Peyer's patch (tissue), 4 donors: Measurements from ENCODE around the gene OR7G2. TPM values are rescaled to one million over a fixed set of nuclear protein-coding genes. Genes with fewer than 3 reads are reported as not detected.
"Not testable (repeated sequence)": the region's sequence is repeated elsewhere in the genome, so short reads cannot be mapped to it uniquely, and the experiment has no call there.

ENCODE experiments used
- DNase-seq, 3 donors: peaks; one replicate each; pipeline ENCODE4 v3.0.0-alpha.2; 2017 to 2019
- H3K27ac ChIP-seq, 4 donors: fragments of 200-600 bp; sonication (generic); one replicate each; pipeline ENCODE4 v1.5.1; 2016 to 2019
- H3K27me3 ChIP-seq, 2 donors: fragments of 200-600 bp; sonication (generic); one replicate each; pipeline ENCODE4 v1.5.1; 2019
- H3K36me3 ChIP-seq, 3 donors: fragments of 200-600 bp; sonication (generic); one replicate each; pipeline ENCODE4 v1.5.1; 2016 to 2019
- H3K4me1 ChIP-seq, 4 donors: fragments of 200-600 bp; sonication (generic); one replicate each; pipeline ENCODE4 v1.5.1; 2016 to 2019
- H3K4me3 ChIP-seq, 4 donors: fragments of 200-600 bp; sonication (generic); 1 replicate in 3 of 4; 2 replicates in 1 of 4; pipeline ENCODE4 v1.5.1; 2016 to 2019; ENCODE audit warnings: mild to moderate bottlenecking in 1 of 4
- H3K9me3 ChIP-seq, 4 donors: fragments of 200-600 bp; sonication (generic); one replicate each; pipeline ENCODE4 v1.5.1; 2016 to 2019; ENCODE audit warnings: mild to moderate bottlenecking in 1 of 4
- CTCF ChIP-seq, 6 experiments: fragments of 450-650 bp in 4 of 6; fragments of 200-600 bp in 2 of 6; sonication (generic) in 1 of 6; IDR thresholded peaks; one replicate each; pipeline ENCODE4 v1.5.1; 2017 to 2019; ENCODE audit warnings: antibody characterized with exemption in 6 of 6, mild to moderate bottlenecking in 3 of 6, moderate library complexity in 1 of 6
- POLR2A ChIP-seq, 2 donors: fragments of 450-650 bp; IDR thresholded peaks; one replicate each; pipeline ENCODE4 v1.5.1; 2017; ENCODE audit warnings: antibody characterized with exemption in 2 of 2, mild to moderate bottlenecking in 2 of 2, moderate library complexity in 2 of 2
- small RNA-seq, 2 donors: library from RNA; depleted of rRNA; stranded (forward); fragments of <200 nt; gene quantifications; one replicate each; pipeline ENCODE3, GENCODE V24; 2016
- total RNA-seq, 4 donors: library from RNA; depleted of rRNA; stranded (reverse); fragments of >200 nt; gene quantifications; one replicate each; pipeline ENCODE4 v1.1.0, GENCODE V29; 2016

OR7G2 gene
- total RNA-seq, 4 donors from 2014 or later, result not detected

- DNase-seq, result no peak
- no peaks in the 10 kb centered on the region for H3K4me1 ChIP-seq
- TF ChIP-seq CTCF (IDR thresholded peaks at IDR 0.05), result no peak
- no peak for TF ChIP-seq POLR2A (IDR thresholded peaks at IDR 0.05)
- no peaks in the 10 kb centered on the region for H3K36me3 ChIP-seq
- no peaks in the 10 kb centered on the region for H3K27me3 ChIP-seq
- no peaks in the 10 kb centered on the region for H3K9me3 ChIP-seq
- no peak overlapping the region for H3K4me3 ChIP-seq
- H3K27ac ChIP-seq, result no peak overlapping the region
Measured at GRCh38 chr19:9057505-9058258, 49.6 kb downstream of the OR7G2 start.

- not testable (repeated sequence) for H3K4me1 ChIP-seq, H3K9me3 ChIP-seq, H3K27ac ChIP-seq
Measured at GRCh38 chr19:9056131-9056530, 51.1 kb downstream of the OR7G2 start.

DNA sequence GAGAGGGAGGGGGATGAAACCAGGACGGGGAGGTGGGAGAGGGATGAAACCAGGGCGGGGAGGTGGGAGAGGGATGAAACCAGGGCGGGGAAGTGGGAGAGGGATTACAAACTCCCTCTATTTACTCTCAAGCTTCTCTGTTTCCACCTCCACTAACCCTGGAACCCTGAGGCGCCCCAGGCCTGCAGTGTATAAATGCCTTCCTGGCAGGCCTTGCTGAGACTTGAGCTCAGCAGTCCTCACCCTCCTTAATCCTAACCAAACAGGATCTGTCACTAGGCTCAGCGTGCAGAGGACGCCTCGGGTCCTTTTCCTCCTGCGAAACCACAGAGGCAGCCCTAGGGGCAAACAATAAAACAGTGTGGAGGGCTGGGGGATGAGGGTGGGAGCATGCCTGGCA lies 52.5 kb downstream of the OR7G2 start:
- TF ChIP-seq POLR2A (IDR thresholded peaks at IDR 0.05) (no peak), CTCF (IDR thresholded peaks at IDR 0.05) (no peak)
- H3K4me1 ChIP-seq, result no peaks in the 10 kb centered on the region
- no peak overlapping the region for H3K4me3 ChIP-seq
- no peaks in the 10 kb centered on the region for H3K36me3 ChIP-seq
- H3K27ac ChIP-seq, result no peak overlapping the region
- H3K27me3 ChIP-seq, result no peaks in the 10 kb centered on the region
- H3K9me3 ChIP-seq, result no peaks in the 10 kb centered on the region
- no peak for DNase-seq

More at GRCh38 chr19:9056131-9056530, 51.1 kb downstream of the OR7G2 start:
- H3K27me3 ChIP-seq, H3K4me3 ChIP-seq, DNase-seq, H3K36me3 ChIP-seq: not testable (repeated sequence)

- no peak for TF ChIP-seq POLR2A (IDR thresholded peaks at IDR 0.05)
- no peak for TF ChIP-seq CTCF (IDR thresholded peaks at IDR 0.05)
Measured at GRCh38 chr19:9054207-9054606, 53.1 kb downstream of the OR7G2 start.

DNA sequence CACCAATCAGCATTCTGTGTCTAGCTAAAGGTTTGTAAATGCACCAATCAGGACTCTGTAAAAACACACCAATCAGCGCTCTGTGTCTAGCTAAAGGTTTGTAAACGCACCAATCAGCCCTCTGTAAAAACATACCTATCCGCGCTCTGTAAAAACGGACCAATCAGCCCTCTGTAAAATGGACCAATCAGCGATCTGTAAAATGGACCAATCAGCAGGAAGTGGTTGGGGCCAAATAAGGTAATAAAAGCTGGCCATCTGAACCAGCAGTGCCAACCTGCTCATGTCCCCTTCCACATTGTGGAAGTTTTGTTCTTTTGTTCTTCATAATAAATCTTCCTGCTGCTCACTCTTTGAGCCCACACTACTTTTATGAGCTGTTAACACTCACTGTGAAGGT lies 53.6 kb downstream of the OR7G2 start:
- not testable (repeated sequence) for H3K4me1 ChIP-seq, H3K9me3 ChIP-seq, H3K27ac ChIP-seq, H3K4me3 ChIP-seq, H3K36me3 ChIP-seq, H3K27me3 ChIP-seq, DNase-seq

More at GRCh38 chr19:9054207-9054606, 53.1 kb downstream of the OR7G2 start:
- Histone ChIP-seq H3K4me1 (no peaks in the 10 kb centered on the region), H3K4me3 (no peak overlapping the region), H3K9me3 (no peaks in the 10 kb centered on the region), H3K27ac (no peak overlapping the region), H3K27me3 (no peaks in the 10 kb centered on the region), H3K36me3 (no peaks in the 10 kb centered on the region)
- DNase-seq, result no peak

GRCh38 chr19:9052894-9053293 lies 54.4 kb downstream of the OR7G2 start:
- Histone ChIP-seq H3K36me3 (no peaks in the 10 kb centered on the region), H3K4me1 (no peaks in the 10 kb centered on the region), H3K9me3 (no peaks in the 10 kb centered on the region), H3K27ac (no peak overlapping the region), H3K4me3 (no peak overlapping the region), H3K27me3 (no peaks in the 10 kb centered on the region)
- DNase-seq, result no peak
- no peak for TF ChIP-seq CTCF (IDR thresholded peaks at IDR 0.05)
- no peak for TF ChIP-seq POLR2A (IDR thresholded peaks at IDR 0.05)

Small RNAs within 50 kb of the gene (small RNA-seq; reads per million reads assigned to genes)
- 0 reads per million in 2 donors for gene OR1M4P

Other genes starting within 250 kb of the OR7G2 start
- not detected for gene MUC16, start 97.1 kb downstream of the OR7G2 start, total RNA-seq
- not detected for gene OR1M1, start 20.4 kb downstream of the OR7G2 start, total RNA-seq
- not detected for gene OR7G1, start 8.3 kb upstream of the OR7G2 start, total RNA-seq
- gene OR7G3, start 19.5 kb upstream of the OR7G2 start, total RNA-seq, result not detected
- 10 to 100 TPM; 19.8 to 37.1 (median 30.5) TPM for gene ZNF317, start 32.9 kb upstream of the OR7G2 start, total RNA-seq
- not detected for gene OR7D2, start 71.5 kb upstream of the OR7G2 start, total RNA-seq
- gene OR7D4, start 112.1 kb upstream of the OR7G2 start, total RNA-seq, result not detected
- gene OR7E24, start 143.5 kb upstream of the OR7G2 start, total RNA-seq, result not detected
- 10 to 100 TPM in 2 of 4 donors, 1 to 10 TPM in 2; 4.4 to 23.1 (median 9.0) TPM for gene ZNF699, start 202.4 kb upstream of the OR7G2 start, total RNA-seq
- gene ZNF559, start 216.7 kb upstream of the OR7G2 start, total RNA-seq, result 10 to 100 TPM; 10.3 to 22.3 (median 14.2) TPM